HAP-1 (cell line): ENCODE results near the gene NT5M.

Source experiments
- DNase-seq, 2 experiments: peaks; one replicate each; pipeline ENCODE4 v3.0.0-alpha.2; 2016 to 2020; ENCODE audit warnings: low spot score in 2 of 2
- H3K27me3 ChIP-seq: fragments of 250-450 bp; sonication (Bioruptor Pico); 2 replicates; pipeline ENCODE4 v1.5.1; 2020; ENCODE audit warnings: low read depth, mild to moderate bottlenecking, moderate library complexity
- H3K36me3 ChIP-seq: fragments of 250-450 bp; sonication (Bioruptor Pico); replicated peaks from 2 replicates; pipeline ENCODE4 v1.5.1; 2020; ENCODE audit warnings: mild to moderate bottlenecking
- H3K4me1 ChIP-seq: fragments of 250-450 bp; sonication (Bioruptor Pico); 2 replicates; pipeline ENCODE4 v1.5.1; 2020; ENCODE audit warnings: mild to moderate bottlenecking
- H3K4me3 ChIP-seq: fragments of 250-450 bp; sonication (Bioruptor Pico); 2 replicates; pipeline ENCODE4 v1.5.1; 2020; ENCODE audit warnings: mild to moderate bottlenecking, moderate library complexity
- H3K9me3 ChIP-seq: fragments of 250-450 bp; sonication (Bioruptor Pico); 2 replicates; pipeline ENCODE4 v1.5.1; 2020; ENCODE audit warnings: mild to moderate bottlenecking, moderate library complexity
- in situ Hi-C: fragments of 300-500 bp; cut with MboI; formaldehyde crosslinking; loops from 3 replicates; pipeline ENCODE4 v1.14.3; 2020; ENCODE audit warnings: low sequenced_read_pairs, inconsistent platforms, mixed read lengths

The NT5M gene

DNA sequence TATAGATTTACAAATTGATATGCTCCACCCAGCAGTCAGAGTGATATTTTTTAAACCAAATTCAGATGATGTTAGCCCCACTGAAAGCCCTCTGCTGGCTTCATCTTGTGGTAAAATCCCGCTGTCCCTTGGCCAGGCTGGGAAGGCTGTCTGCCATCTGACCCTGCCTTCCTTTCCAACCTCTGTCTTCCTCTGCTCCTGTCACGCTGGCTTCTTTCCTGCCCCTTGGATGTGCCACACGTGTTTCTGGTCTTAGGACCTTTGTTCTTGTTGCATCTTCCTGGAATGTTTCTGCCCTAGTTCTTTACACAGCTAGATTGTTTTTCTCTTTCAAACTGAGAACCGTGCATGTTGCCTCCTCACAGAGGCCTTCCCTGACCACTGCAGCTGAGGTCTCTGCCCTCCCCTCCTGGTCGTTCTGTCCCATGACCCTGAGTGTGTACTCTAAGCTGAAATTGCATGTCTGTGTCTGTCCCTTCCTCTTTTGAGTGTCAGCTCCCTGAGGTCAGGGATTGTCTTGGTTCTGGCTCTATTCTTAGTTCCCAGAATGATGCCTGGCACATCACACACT is 11.4 kb downstream of the NT5M start:
- no peaks in the 10 kb centered on the region; the same call in 1 of the 2 replicates for H3K36me3 ChIP-seq
- H3K4me1 ChIP-seq: no peaks in the 10 kb centered on the region
- no peak overlapping the region for H3K4me3 ChIP-seq
- DNase-seq: no peak
- H3K27me3 ChIP-seq: no peaks in the 10 kb centered on the region
- no peaks in the 10 kb centered on the region for H3K9me3 ChIP-seq
- in situ Hi-C loops: no loop called here

GRCh38 chr17:17315142-17315821 is 12.1 kb downstream of the NT5M start:
- H3K36me3 ChIP-seq: no peaks in the 10 kb centered on the region; the same call in 1 of the 2 replicates
- no peaks in the 10 kb centered on the region for H3K9me3 ChIP-seq
- H3K4me3 ChIP-seq: no peak overlapping the region
- H3K4me1 ChIP-seq: no peaks in the 10 kb centered on the region
- in situ Hi-C loops: no loop called here
- no peak for DNase-seq
- no peaks in the 10 kb centered on the region for H3K27me3 ChIP-seq

DNA sequence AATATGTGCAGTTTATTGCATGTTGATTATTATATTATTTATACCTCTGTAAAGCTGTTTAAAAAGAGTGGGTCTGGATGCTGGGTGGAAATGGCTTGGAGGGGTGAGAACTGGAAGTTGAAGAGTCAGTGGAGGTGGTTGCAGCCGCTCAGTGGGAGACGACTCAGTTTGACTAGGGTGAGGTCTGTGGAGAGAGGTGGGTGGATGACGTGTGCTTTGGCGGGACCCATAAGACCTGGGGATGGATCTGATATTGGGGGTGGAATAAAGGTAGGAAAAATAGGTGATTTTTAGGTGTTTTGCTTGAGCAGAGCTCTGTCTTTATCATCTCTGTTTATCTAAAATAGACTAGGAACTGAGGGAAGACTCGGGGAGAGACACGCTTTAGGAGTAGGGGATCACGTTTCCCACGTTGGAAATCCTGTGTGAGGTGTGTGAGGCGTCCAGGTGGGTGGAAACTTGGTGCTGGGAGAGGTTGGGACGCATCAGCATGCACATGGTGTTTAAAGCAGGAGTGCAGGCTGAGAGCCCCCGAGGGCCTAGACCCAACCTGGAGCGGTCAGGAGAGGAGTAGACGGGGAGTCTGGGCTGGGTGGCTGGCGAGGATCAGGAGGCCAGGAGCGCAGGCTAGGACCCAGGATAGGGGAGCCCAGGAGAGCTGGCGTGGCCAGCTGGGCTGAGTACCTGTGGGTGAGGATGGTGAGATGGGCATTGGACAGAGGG is 17.2 kb downstream of the NT5M start:
- no peaks in the 10 kb centered on the region for H3K36me3 ChIP-seq
- no peaks in the 10 kb centered on the region for H3K9me3 ChIP-seq
- no peaks in the 10 kb centered on the region for H3K27me3 ChIP-seq
- no peak for DNase-seq
- H3K4me3 ChIP-seq: no peak overlapping the region
- in situ Hi-C loops: no loop called here
- H3K4me1 ChIP-seq: no peaks in the 10 kb centered on the region

GRCh38 chr17:17320911-17321220 is 17.7 kb downstream of the NT5M start:
- DNase-seq: no peak
- Histone ChIP-seq H3K9me3 (no peaks in the 10 kb centered on the region), H3K4me1 (no peaks in the 10 kb centered on the region), H3K36me3 (no peaks in the 10 kb centered on the region), H3K27me3 (no peaks in the 10 kb centered on the region), H3K4me3 (no peak overlapping the region)
- in situ Hi-C loops: no loop called here

DNA sequence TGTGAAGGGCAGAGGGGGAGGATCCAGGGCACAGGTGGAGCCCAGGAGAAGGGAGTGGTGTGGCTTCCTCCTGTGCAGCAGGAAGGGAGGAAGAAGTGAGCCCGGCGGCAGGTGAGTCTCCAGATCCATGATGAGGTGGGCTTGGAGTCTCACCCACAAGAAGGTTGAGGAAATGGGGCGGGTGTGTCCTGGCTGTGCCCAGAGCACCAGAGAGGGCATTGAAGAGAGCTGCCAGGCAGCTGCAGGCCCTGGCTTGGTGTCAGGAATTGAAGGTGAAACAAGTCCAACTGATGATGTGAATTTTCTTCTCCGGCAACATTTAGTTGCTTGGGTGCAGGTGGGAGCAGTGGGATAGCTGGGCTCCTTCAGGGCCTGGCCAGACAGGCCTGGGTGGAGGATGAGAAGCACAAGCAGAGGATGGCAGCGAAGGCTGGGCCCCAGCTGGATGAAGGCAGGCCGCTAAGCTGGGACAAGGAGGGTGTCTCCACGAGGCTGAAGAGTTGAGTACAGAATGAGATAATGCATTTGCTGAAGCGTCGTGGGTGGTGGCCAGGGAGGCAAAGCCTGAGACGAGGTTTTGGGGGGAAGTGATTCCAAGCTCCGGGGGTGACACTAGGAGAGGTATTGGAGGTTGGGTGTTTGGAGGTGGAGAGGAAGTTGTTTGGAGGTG is 18.3 kb downstream of the NT5M start:
- H3K9me3 ChIP-seq: no peaks in the 10 kb centered on the region
- no peaks in the 10 kb centered on the region; the same call in 1 of the 2 replicates for H3K36me3 ChIP-seq
- H3K27me3 ChIP-seq: no peaks in the 10 kb centered on the region
- DNase-seq: no peak
- no peaks in the 10 kb centered on the region for H3K4me1 ChIP-seq
- H3K4me3 ChIP-seq: no peak overlapping the region
- in situ Hi-C loops: no loop called here

DNA sequence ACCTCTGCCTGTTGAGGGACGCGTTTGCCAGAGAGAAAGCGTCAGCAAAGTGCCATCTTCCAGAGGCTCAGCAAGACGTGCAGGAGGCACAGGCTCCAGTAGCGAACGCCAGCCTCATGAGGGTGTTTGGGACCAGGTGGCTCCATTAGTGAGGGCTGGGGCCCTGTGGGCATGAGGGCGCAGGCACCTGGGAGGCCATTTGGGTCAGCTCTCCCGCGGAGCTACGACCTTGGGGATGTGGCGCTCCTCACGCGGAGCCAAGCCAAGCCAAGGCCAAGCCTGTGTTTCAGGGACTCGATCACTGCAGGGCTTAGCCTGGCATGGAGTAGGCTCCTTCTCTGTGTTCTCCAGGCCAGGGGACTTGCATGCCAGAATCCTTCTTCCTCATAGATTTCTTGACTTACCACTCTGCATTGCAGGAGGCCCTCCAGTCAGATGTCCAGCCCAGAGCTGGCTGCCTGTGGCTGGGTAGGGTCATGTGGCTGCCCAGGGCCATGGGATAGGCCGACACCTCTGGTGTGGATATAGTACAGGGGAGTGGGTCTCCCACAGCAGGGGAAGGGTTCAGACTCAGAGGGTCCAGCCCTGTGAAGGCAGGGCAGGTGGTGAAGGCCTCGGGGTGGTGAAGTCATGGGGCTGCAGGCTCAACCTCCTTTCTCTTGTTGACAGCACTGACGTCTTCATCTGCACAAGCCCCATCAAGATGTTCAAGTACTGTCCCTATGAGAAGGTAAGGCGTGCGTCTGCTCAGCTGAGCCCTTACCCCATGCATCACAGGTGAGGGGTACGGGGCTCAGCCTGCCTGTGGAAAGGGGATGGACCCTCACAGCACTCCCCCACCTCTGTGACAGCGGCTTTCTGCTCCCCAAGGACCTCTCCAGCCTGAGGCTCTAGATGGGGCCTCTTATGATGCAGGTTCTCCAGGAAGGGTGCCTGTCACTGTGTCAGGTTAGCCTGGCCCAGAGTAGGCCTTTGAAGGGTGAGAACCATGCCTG is 19.6 kb downstream of the NT5M start:
- Histone ChIP-seq H3K9me3 (no peaks in the 10 kb centered on the region), H3K36me3 (no peaks in the 10 kb centered on the region; the same call in 1 of the 2 replicates), H3K4me1 (no peaks in the 10 kb centered on the region), H3K4me3 (no peak overlapping the region), H3K27me3 (no peaks in the 10 kb centered on the region)
- in situ Hi-C loops: no loop called here
- no peak for DNase-seq

DNA sequence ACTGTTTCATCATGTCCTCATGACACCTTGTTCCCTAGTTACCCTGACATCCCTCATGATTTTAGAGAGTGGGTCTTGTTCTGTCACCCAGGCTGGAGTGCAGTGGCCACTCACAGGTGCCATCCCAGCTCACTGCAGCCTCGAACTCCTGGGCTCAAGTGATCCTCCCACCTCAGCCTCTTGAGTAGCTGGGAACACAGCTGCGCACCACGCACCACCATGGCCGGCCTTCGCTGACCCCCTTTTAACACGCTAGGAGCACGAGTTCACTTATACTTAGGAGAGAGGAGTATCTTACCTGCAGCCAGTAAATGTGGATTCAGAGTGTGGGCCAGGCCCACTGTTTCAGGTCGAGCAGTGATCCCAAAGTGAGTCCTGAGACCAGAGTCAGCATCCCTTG is 21.4 kb downstream of the NT5M start:
- no peaks in the 10 kb centered on the region for H3K27me3 ChIP-seq
- H3K36me3 ChIP-seq: no peaks in the 10 kb centered on the region; the same call in 1 of the 2 replicates
- DNase-seq: no peak
- H3K4me1 ChIP-seq: no peaks in the 10 kb centered on the region
- in situ Hi-C loops: no loop called here
- no peaks in the 10 kb centered on the region for H3K9me3 ChIP-seq
- no peak overlapping the region for H3K4me3 ChIP-seq

DNA sequence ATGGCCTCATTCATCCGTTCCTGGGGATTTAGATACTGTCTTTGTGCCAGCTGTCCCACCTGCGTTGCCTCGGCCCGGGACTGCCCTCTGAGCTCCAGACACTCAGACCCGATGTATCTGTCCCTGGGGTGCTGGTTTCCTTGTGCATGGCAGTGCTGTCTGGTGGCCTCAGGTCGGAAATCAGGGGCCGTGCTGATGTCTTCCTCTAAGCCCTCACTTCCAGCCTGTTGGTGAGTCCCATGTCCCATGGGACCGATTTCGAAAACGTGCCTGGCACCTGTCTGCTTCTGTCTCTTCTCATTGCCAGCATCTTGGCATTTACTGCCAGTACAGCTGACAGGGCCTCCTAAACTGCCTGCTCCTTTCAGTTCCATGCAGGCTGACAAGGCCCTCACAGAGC is 22.1 kb downstream of the NT5M start:
- Histone ChIP-seq H3K9me3 (no peaks in the 10 kb centered on the region), H3K4me3 (no peak overlapping the region), H3K27me3 (no peaks in the 10 kb centered on the region), H3K36me3 (no peaks in the 10 kb centered on the region; the same call in 1 of the 2 replicates), H3K4me1 (no peaks in the 10 kb centered on the region)
- in situ Hi-C loops: no loop called here
- DNase-seq: no peak

GRCh38 chr17:17325816-17326215 is 22.6 kb downstream of the NT5M start:
- Histone ChIP-seq H3K36me3 (no peaks in the 10 kb centered on the region; the same call in 1 of the 2 replicates), H3K27me3 (no peaks in the 10 kb centered on the region), H3K4me1 (no peaks in the 10 kb centered on the region), H3K9me3 (no peaks in the 10 kb centered on the region), H3K4me3 (no peak overlapping the region)
- in situ Hi-C loops: no loop called here
- DNase-seq: no peak

DNA sequence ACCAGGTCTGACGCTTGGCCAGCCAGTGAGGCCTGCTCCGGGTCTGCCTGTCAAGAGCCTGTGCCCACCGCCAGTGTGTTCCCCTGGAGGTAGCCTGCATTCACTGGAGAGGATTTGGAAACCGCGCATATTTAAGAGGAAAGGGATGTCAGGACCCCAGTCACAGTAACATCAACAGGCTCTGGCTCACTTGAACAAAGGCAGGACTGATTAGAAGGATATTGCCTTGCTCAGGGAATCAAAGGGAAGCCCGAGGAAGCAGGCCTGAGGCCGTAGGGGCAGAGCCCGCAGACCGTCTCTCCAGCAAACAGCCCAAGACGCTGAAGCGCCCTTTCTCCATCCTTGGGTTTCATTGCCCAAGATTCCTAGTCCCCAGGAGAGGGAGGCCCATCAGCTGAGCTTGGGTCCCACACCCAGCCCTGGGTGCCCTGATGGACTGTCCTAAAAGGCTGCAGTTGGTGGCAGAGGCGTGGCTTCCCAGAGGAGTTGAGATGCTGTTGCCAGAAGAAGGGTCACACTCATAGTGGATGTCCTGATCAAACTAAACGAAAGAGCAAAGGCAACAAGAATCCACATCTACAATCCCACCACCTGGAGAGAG is 23.2 kb downstream of the NT5M start:
- Histone ChIP-seq H3K27me3 (no peaks in the 10 kb centered on the region), H3K4me3 (no peak overlapping the region), H3K4me1 (no peaks in the 10 kb centered on the region), H3K36me3 (no peaks in the 10 kb centered on the region; the same call in 1 of the 2 replicates), H3K9me3 (no peaks in the 10 kb centered on the region)
- DNase-seq: no peak
- in situ Hi-C loops: no loop called here

DNA sequence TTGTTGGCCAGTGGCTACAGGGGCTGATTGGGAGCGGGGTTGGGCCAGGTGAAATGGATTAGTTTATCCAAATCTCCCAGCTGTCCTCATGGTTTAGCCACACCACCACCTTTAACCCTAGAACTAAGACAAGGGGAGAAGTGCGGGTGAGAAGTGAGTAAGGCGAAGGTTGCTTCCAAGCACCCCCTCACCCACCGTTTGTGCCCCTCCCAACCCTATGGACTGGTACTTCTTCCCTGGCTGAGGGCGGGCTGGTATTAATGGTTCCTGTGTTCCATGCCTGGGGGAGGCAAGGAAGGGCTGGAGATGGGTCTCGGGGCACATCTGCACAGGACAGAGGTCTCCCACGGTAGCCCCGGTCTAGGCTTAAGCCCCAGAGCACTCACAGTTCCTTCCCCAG is 25.1 kb downstream of the NT5M start:
- no peak for DNase-seq
- in situ Hi-C loops: no loop called here

GRCh38 chr17:17341452-17341851 is 38.3 kb downstream of the NT5M start:
- Histone ChIP-seq H3K4me1 (no peaks in the 10 kb centered on the region), H3K4me3 (no peak overlapping the region), H3K36me3 (no peaks in the 10 kb centered on the region), H3K27me3 (no peaks in the 10 kb centered on the region), H3K9me3 (no peaks in the 10 kb centered on the region)
- in situ Hi-C loops: no loop called here
- DNase-seq: peak in 1 of 2 experiments; percentile 0

More for the DNA sequence above, 25.1 kb downstream of the NT5M start:
- H3K4me1 ChIP-seq: no peaks in the 10 kb centered on the region
- no peaks in the 10 kb centered on the region for H3K27me3 ChIP-seq
- H3K9me3 ChIP-seq: no peaks in the 10 kb centered on the region
- H3K36me3 ChIP-seq: no peaks in the 10 kb centered on the region; the same call in 1 of the 2 replicates
- no peak overlapping the region for H3K4me3 ChIP-seq
